HG02798 (cell line): ENCODE measurements around the gene FBRS.

Source experiments
- ATAC-seq: cut with Tn5 transposase; IDR thresholded peaks from one replicate; pipeline ENCODE4 v1.9.1; 2021; ENCODE audit warnings: mild to moderate bottlenecking; ENCODE audit not compliant: unreplicated experiment, poor library complexity

FBRS gene

GRCh38 chr16:30641378-30641982, 16.8 kb upstream of the FBRS start:
- ATAC-seq = no peak

- ATAC-seq = no peak
These were observed 13.8 kb upstream of the FBRS start for GRCh38 chr16:30644334-30644830.

GRCh38 chr16:30645727-30646126, 12.5 kb upstream of the FBRS start:
- no peak for ATAC-seq

- ATAC-seq = no peak
These were observed 11.0 kb upstream of the FBRS start for GRCh38 chr16:30647274-30647571.

- ATAC-seq = peak; percentile 6
These were observed 8.4 kb upstream of the FBRS start for GRCh38 chr16:30649725-30650368.

GRCh38 chr16:30650369-30651123, 7.7 kb upstream of the FBRS start, which contains the start of gene PRR14:
PRR14 (plus strand) TSS chr16:30650960; CDS start chr16:30651646, 686 bp downstream.
- peak; percentile 81 for ATAC-seq

GRCh38 chr16:30651124-30652004, 6.9 kb upstream of the FBRS start:
- ATAC-seq = peak; percentile 54

- ATAC-seq = no peak
These were observed 6.3 kb upstream of the FBRS start for GRCh38 chr16:30652005-30652296.

- no peak for ATAC-seq
These were observed 5.5 kb upstream of the FBRS start for GRCh38 chr16:30652718-30653117.

- ATAC-seq = no peak
These were observed 3.4 kb upstream of the FBRS start for GRCh38 chr16:30654856-30655255.

- no peak for ATAC-seq
These were observed 2.4 kb upstream of the FBRS start for GRCh38 chr16:30655815-30656347.

- ATAC-seq = no peak
These were observed 1.8 kb upstream of the FBRS start for GRCh38 chr16:30656388-30656787.

- no peak for ATAC-seq
These were observed 1.0 kb upstream of the FBRS start for GRCh38 chr16:30656974-30657865.

GRCh38 chr16:30658731-30659506, 688 bp downstream of the FBRS start:
- peak; percentile 24 for ATAC-seq

- ATAC-seq = no peak
These were observed 1.5 kb downstream of the FBRS start for GRCh38 chr16:30659507-30660423.

GRCh38 chr16:30660424-30661261, 2.4 kb downstream of the FBRS start:
- ATAC-seq = no peak

- no peak for ATAC-seq
These were observed 4.2 kb downstream of the FBRS start for GRCh38 chr16:30662449-30662848.
